ENCODE results near the gene LITAF. TPM values are rescaled to one million over a fixed set of nuclear protein-coding genes. Genes with fewer than 3 reads are reported as not detected.

The LITAF gene
- total RNA-seq, 1 donor: 96.7 TPM

DNA sequence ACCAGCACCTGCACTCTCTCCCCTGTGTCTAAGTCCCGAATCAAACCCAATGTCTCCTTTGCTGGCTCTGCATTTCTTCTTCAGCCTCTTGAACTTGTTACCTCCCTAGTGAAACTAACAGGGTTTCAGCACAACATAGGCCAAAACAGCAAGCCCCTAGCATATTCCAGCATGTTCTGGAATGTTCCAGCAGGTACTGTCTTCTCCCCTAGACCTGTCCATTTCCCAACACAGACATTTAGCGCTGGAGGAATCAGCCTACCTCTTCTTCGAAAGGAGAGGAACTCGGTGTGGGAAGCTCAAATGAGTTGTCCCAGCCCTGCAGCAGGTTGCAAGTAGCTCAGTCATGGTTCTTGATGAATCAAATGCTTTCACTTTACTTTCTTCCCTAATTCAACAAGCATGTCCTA is 47.1 kb downstream of the LITAF start:
- TF ChIP-seq, protein P1, sequence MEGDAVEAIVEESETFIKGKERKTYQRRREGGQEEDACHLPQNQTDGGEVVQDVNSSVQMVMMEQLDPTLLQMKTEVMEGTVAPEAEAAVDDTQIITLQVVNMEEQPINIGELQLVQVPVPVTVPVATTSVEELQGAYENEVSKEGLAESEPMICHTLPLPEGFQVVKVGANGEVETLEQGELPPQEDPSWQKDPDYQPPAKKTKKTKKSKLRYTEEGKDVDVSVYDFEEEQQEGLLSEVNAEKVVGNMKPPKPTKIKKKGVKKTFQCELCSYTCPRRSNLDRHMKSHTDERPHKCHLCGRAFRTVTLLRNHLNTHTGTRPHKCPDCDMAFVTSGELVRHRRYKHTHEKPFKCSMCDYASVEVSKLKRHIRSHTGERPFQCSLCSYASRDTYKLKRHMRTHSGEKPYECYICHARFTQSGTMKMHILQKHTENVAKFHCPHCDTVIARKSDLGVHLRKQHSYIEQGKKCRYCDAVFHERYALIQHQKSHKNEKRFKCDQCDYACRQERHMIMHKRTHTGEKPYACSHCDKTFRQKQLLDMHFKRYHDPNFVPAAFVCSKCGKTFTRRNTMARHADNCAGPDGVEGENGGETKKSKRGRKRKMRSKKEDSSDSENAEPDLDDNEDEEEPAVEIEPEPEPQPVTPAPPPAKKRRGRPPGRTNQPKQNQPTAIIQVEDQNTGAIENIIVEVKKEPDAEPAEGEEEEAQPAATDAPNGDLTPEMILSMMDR (IDR thresholded peaks at IDR 0.05; ENCODE audit: insufficient read depth, low read depth, low read length): no peak
- DNase-seq (ENCODE audit: low read depth): no peak
- H3K4me3 ChIP-seq (ENCODE audit: low read depth, low read length): no peak overlapping the region

DNA sequence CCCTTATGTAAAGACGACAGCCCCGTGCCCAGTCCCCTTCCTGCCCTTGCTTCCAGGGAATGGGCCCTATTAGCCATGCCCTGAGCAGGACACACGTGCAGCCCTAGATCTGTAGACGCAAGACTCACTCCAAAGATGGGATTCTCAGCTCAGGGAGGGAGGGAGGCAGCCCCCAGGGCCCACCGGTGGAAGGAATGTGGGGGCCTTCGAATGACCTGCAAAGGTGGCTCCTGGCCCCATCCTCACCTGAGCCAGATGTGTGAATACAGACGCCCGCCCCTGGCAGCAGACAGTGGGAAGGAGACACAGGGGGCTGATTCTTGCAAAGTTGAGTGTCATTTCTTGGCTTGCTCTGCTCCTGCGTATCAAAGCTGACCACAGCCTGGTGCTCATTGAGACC is 47.8 kb downstream of the LITAF start:
- DNase-seq (ENCODE audit: low read depth): no peak
- no peak overlapping the region for H3K4me3 ChIP-seq (ENCODE audit: low read depth, low read length)
- TF ChIP-seq, protein P1 (IDR thresholded peaks at IDR 0.05; ENCODE audit: insufficient read depth, low read depth, low read length): no peak

DNA sequence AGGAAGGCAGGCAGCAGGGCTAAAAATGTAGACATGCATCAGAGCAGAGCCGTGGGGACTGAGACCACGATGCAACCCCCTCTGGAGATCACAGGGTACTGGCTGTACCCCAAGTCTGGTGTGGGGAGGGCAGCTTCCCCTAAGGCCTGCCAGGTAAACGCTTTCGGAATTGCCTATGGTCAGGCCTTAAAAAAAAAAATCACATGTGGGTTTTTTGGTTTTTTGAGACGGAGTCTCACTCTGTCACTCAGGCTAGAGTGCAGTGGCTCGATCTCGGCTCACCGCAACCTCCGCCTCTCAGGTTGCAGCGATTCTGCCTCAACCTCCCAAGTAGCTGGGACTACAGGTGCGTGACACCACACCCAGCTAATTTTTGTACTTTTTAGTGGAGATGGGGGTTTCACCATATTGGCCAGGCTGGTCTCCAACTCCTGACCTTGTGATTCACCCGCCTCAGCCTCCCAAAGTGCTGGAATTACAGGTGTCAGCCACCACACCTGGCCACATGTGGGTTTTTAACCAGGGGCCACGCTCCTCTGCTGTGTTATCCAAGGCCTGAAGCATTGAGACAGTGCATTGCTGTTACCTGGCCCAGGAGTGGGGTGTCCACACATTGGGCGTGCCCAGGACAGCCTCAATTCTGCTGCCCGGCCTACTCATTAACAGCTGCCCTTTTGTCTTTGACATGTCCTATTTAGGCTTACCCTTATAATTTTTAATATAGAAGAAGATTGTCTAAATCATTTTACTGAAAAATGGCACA is 50.4 kb downstream of the LITAF start:
- no peak overlapping the region for H3K4me3 ChIP-seq (ENCODE audit: low read depth, low read length)
- TF ChIP-seq, protein P1 (IDR thresholded peaks at IDR 0.05; ENCODE audit: insufficient read depth, low read depth, low read length): no peak
- no peak for DNase-seq (ENCODE audit: low read depth)

DNA sequence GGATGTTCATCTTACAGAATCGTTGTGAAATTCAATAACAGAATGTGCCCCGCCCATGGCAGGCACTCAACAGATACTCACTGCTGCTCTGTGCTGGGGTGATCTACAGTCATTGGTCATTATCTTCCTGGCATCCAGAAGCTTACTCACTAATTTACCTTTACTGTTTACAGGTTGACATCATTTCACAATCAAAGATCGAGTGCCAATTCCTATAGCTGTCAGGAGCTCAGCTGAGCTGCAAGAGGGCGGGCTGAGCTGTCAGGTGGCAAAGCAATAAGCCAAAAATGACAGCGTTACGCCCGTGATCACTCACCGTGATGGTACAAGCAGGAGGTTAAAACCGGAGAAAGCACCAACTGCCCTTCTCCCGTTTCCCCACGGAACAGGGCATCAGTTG is 51.2 kb downstream of the LITAF start:
- no peak overlapping the region for H3K4me3 ChIP-seq (ENCODE audit: low read depth, low read length)
- DNase-seq (ENCODE audit: low read depth): no peak
- TF ChIP-seq, protein P1 (IDR thresholded peaks at IDR 0.05; ENCODE audit: insufficient read depth, low read depth, low read length): no peak

DNA sequence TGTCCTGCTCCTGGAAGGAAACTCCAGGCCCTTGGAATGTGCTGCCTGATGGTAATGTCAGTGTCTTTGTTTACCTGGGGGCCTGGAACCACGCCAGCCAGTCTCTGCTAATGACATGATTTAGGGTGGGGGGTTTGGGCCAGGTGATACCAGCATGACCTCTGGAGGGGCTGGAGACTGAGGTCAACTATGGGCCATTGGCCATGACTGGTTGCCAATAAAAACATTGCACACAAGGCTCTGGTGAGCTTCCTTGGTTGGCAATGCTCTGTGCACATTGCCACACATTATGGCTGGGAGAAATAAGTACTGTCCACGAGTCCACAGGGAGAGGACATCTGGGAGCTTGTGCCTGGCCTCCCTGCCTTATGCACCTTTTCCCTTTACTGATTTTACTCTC is 52.5 kb downstream of the LITAF start:
- TF ChIP-seq, protein P1 (IDR thresholded peaks at IDR 0.05; ENCODE audit: insufficient read depth, low read depth, low read length): no peak
- no peak overlapping the region for H3K4me3 ChIP-seq (ENCODE audit: low read depth, low read length)
- DNase-seq (ENCODE audit: low read depth): no peak

DNA sequence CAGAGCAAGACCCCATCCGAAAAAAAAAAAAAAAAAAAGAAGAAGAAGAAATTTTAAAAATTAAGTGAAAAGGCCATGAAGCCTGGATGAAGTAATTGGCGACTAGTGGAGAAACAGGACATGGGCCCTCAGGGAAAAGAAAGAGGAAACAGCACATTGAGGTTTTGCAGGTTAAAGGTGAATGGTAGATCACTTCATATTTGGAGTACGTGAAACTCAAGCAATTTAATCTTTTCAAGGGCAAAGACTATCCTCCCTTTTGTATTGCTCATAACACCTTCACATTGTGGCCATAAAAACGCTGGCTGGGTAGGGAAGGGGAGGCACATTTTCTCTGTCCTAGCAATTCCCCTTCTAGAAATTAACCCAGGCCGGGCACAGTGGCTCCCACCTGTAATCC is 53.1 kb downstream of the LITAF start:
- DNase-seq (ENCODE audit: low read depth): no peak
- no peak overlapping the region for H3K4me3 ChIP-seq (ENCODE audit: low read depth, low read length)
- TF ChIP-seq, protein P1 (IDR thresholded peaks at IDR 0.05; ENCODE audit: insufficient read depth, low read depth, low read length): no peak

Measured in fibroblast of villous mesenchyme (primary cell).